KG1 (cell line): ENCODE results near the gene ANK3.

Experiments used
- DNase-seq: peaks from one replicate; lab custom pipeline; 2025; lab: John Stamatoyannopoulos, UW

ANK3 gene

GRCh38 chr10:60389413-60390025 is at the start of gene ANK3:
TSS of gene ANK3 (minus strand) at chr10:60389875. CDS start at chr10:60389538, 337 bp downstream.
- DNase-seq: no peak

- peak; percentile 10 for DNase-seq
Observed at GRCh38 chr10:60434418-60435046, 44.9 kb upstream of the ANK3 start.

- no peak for DNase-seq
Observed at GRCh38 chr10:60433684-60434083, 44.0 kb upstream of the ANK3 start.

GRCh38 chr10:60430836-60431597 is 41.3 kb upstream of the ANK3 start:
- DNase-seq: no peak

DNA sequence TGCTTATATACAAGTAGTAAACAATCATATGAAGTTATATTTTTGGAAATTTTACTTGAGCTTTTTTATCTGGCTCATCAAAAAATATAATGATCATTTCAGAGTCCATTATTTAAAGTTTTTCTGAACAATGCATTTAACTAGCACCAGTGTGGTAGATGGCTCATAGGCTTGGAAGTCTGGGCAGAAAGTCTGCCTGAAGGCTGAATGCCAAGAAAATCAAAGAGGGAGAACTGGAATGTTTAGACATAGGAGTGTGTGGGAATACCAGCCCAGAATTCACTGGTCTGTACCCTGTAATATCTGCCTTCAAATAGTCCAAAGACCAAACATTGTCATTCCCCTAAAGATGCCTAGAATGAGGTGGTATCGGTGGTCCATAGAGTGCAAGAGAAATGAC is 40.3 kb upstream of the ANK3 start:
- no peak for DNase-seq

GRCh38 chr10:60429084-60429849 is 39.6 kb upstream of the ANK3 start:
- DNase-seq: no peak

- DNase-seq: no peak
Observed at GRCh38 chr10:60428387-60428737, 38.7 kb upstream of the ANK3 start.

GRCh38 chr10:60427709-60428386 is 38.2 kb upstream of the ANK3 start:
- DNase-seq: no peak

DNA sequence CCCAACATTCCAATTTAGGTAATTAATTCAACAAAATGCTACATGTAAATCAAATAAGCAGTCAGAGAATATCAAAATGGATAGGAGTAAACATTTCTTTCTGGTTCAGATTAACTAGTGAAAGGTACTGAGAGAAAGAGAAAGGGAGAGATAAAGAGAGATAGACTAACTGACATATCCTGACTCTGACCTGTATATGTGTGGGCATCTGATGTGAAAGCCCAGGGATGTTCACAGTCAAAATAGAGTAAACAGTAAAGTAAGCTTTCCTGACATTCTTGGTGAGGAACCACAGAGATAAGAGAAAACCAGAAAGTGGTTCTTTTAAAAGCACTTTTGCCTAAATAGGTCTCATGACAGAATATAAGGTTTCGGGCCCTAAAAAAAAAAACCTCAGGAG is 37.5 kb upstream of the ANK3 start:
- no peak for DNase-seq

DNA sequence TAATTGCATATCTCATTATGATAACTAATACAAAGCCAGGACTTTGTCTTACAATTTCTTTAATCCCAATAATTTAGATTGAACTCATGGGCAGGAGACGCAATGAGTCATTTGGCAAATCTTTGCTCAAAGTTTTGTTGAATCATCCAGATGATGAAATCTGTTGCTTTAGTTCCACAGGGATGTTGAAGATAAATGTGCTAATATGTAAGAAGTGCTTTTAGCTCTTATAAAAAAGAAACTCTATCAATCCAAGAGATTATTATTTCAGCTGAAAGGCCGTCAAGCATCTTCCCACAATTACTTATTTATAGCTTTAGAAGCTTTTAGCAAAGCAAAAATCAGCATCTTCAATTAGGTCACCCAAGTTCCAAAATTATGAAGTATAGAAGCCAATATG is 36.8 kb upstream of the ANK3 start:
- DNase-seq: no peak

GRCh38 chr10:60425392-60426110 is 35.9 kb upstream of the ANK3 start:
- DNase-seq: no peak

GRCh38 chr10:60424971-60425370 is 35.3 kb upstream of the ANK3 start:
- no peak for DNase-seq

GRCh38 chr10:60423920-60424319 is 34.2 kb upstream of the ANK3 start:
- DNase-seq: no peak

DNA sequence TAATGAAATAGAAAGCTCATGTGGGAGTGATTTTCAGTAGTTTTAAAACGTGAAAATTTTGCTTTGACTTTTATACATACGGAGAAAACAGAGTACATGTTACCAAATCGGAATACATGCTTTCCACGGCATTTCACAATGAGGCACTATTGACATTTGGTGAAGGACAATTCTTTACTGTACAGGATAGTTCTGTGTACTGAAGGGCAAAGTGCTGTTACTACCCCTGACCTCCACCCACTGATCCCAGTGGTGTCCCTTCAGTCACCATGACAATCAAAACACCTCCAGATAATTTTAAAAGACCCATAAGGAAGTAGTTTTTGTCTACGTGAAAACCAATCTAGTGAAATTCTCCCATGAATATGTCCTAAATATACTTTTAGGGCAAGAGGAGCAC is 33.1 kb upstream of the ANK3 start:
- DNase-seq: no peak

DNA sequence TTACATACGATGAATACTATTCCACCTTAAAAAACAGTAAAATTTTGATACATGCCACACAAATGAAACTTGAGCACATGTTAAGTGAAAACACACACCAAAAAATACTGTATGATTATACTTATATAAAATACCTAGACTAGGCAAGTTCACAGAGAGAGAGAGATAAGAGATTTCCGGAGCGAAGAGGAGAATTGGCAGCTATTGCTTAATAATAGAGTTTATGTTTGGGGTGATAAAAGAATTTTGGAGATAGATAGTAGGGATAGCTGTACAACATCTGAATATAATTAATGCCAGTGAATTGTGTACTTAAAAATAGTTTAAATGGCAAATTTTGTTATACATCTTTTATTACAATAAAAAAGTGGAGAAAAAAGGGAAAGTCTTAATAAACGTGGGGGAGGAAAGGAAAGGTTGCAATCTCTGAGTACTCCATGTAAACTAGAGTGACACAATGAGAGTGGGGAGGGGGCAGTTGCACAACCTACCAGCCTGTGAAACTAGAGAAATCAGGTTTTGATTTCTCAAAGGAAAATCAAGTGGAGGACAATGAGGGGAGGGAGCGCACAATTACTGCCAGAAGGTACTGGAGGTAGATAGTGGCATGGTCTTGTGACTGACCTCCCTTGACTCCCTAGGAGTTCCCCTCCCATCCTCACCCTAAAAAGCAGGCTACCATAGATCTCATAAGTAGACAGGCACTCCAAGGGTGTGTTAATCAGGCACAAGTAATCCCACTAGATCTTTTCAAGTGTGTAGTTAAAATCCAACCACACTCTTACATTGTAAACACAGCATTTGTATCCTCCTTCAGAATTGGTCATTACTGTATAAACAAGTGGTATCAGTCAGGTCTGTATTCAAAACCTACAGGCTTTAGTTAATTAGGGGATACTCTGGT is 31.6 kb upstream of the ANK3 start:
- DNase-seq: no peak

GRCh38 chr10:60419249-60419648 is 29.6 kb upstream of the ANK3 start:
- no peak for DNase-seq

GRCh38 chr10:60417901-60418300 is 28.2 kb upstream of the ANK3 start:
- no peak for DNase-seq

- no peak for DNase-seq
Observed at GRCh38 chr10:60417024-60417423, 27.3 kb upstream of the ANK3 start.

GRCh38 chr10:60414877-60415585 is 25.4 kb upstream of the ANK3 start:
- no peak for DNase-seq

- no peak for DNase-seq
Observed at GRCh38 chr10:60414111-60414510, 24.4 kb upstream of the ANK3 start.
